Natural killer cell (primary cell): ENCODE measurements around the gene BMPR2. TPM values are rescaled to one million over a fixed set of nuclear protein-coding genes. Genes with fewer than 3 reads are reported as not detected.

Experiments
- ATAC-seq, 3 donors: fragments of 150-1000 bp in 2 of 3; fragments of 200-7000 bp in 1 of 3; cut with Tn5 transposase; 1 replicate in 1 of 3; 2 replicates in 2 of 3; pipeline ENCODE4 v1.10.0; 2021; ENCODE audit warnings: mild to moderate bottlenecking in 2 of 3, moderate library complexity in 2 of 3
- DNase-seq, 2 donors: peaks; one replicate each; pipeline versions ENCODE4 v3.0.0 to v3.0.0-alpha.2; 2013 to 2021; ENCODE audit warnings: mixed read lengths in 1 of 2
- H3K27ac ChIP-seq: one replicate; pipeline ENCODE4 v1.5.1; 2013; ENCODE audit warnings: mild to moderate bottlenecking, low read length
- H3K27me3 ChIP-seq: one replicate; pipeline ENCODE4 v1.6.1; 2013; ENCODE audit warnings: low read length; ENCODE audit not compliant: control insufficient read depth, insufficient read depth
- H3K36me3 ChIP-seq: one replicate; pipeline ENCODE4 v1.6.1; 2013; ENCODE audit warnings: low read length; ENCODE audit not compliant: control insufficient read depth, insufficient read depth
- H3K4me1 ChIP-seq: one replicate; pipeline ENCODE4 v1.6.1; 2013; ENCODE audit warnings: low read length; ENCODE audit not compliant: control insufficient read depth, insufficient read depth
- H3K4me3 ChIP-seq: one replicate; pipeline ENCODE4 v1.5.1; 2013; ENCODE audit warnings: low read length
- H3K9me3 ChIP-seq: one replicate; pipeline ENCODE4 v1.6.1; 2013; ENCODE audit warnings: low read length; ENCODE audit not compliant: control insufficient read depth, insufficient read depth
- H3K27ac Mint-ChIP-seq, 2 donors: one replicate each; pipeline ENCODE4 v1.8.0; 2022; ENCODE audit warnings: mild to moderate bottlenecking in 2 of 2, mixed read lengths in 2 of 2, moderate library complexity in 1 of 2
- H3K27me3 Mint-ChIP-seq, 2 donors: one replicate each; pipeline ENCODE4 v1.8.0; 2022; ENCODE audit warnings: low read depth in 2 of 2, mixed read lengths in 2 of 2
- H3K36me3 Mint-ChIP-seq: one replicate; pipeline ENCODE4 v1.8.0; 2022; ENCODE audit warnings: mixed read lengths
- H3K4me1 Mint-ChIP-seq, 2 donors: one replicate each; pipeline ENCODE4 v1.8.0; 2022; ENCODE audit warnings: mixed read lengths in 2 of 2
- H3K4me3 Mint-ChIP-seq: one replicate; pipeline ENCODE4 v1.8.0; 2022; ENCODE audit warnings: mild to moderate bottlenecking, moderate library complexity, mixed read lengths
- H3K9me3 Mint-ChIP-seq, 2 donors: one replicate each; pipeline ENCODE4 v1.8.0; 2022; ENCODE audit warnings: mixed read lengths in 2 of 2
- WGBS: methylation state at CpG from one replicate; pipeline ENCODE4 v1.1.7; 2013; ENCODE audit warnings: missing lambda C conversion rate; ENCODE audit not compliant: insufficient coverage; 5-methylcytosine and 5-hydroxymethylcytosine counted together
- intact Hi-C: fragments of 100-400 bp; cut with micrococcal nuclease; formaldehyde crosslinking; loops from one replicate; pipeline ENCODE4 v1.14.2; 2022
- total RNA-seq, 4 donors: library from RNA; stranded (reverse); fragments of 120-200 nt in 1 of 4; gene quantifications; one replicate each; pipeline versions ENCODE4 v1.2.3 to v1.2.4, GENCODE V29; 2013 to 2022
- TF ChIP-seq, protein P1 (sequence below): fragments of 200-600 bp; IDR thresholded peaks from one replicate; pipeline ENCODE4 v1.8.0; 2022; ENCODE audit warnings: antibody characterized with exemption

Gene BMPR2
- total RNA-seq, 3 donors from 2014 or later (not counting 1 experiment from before 2014, with no cell fraction given): 17.8 to 25.5 (median 23.2) TPM

DNA sequence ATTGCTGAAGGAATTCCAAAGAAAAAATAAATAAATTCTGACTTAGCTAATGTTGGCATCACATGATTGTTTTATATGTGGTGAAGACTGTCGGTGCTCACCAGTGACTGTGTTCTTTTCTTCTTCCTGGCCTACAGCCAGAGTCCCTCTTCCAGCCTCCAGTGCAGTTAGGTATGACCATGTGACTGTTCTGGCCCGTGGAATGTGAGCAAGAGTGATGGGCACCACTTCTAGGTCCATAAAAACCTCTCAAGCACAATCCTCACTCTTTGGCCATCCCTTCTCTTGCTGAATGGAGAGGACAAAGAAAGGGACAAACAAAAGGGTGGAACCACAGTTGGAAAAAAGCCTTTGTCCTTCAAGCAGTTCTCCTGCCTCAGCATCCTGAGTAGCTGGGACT is 39.0 kb upstream of the BMPR2 start:
- Mint-ChIP-seq H3K9me3 (no peaks in the 10 kb centered on the region), H3K4me3 (no peak overlapping the region), H3K27ac (no peak overlapping the region), H3K4me1 (peaks cover 0 to 7% of the 10 kb centered on the region in 2 donors), H3K36me3 (no peaks in the 10 kb centered on the region), H3K27me3 (no peaks in the 10 kb centered on the region)
- H3K4me3 ChIP-seq: no peak overlapping the region
- no peak overlapping the region for H3K27ac ChIP-seq
- no peaks in the 10 kb centered on the region for H3K9me3 ChIP-seq
- no peak for DNase-seq
- H3K36me3 ChIP-seq: no peaks in the 10 kb centered on the region
- intact Hi-C loops: no loop called here
- TF ChIP-seq, protein P1, sequence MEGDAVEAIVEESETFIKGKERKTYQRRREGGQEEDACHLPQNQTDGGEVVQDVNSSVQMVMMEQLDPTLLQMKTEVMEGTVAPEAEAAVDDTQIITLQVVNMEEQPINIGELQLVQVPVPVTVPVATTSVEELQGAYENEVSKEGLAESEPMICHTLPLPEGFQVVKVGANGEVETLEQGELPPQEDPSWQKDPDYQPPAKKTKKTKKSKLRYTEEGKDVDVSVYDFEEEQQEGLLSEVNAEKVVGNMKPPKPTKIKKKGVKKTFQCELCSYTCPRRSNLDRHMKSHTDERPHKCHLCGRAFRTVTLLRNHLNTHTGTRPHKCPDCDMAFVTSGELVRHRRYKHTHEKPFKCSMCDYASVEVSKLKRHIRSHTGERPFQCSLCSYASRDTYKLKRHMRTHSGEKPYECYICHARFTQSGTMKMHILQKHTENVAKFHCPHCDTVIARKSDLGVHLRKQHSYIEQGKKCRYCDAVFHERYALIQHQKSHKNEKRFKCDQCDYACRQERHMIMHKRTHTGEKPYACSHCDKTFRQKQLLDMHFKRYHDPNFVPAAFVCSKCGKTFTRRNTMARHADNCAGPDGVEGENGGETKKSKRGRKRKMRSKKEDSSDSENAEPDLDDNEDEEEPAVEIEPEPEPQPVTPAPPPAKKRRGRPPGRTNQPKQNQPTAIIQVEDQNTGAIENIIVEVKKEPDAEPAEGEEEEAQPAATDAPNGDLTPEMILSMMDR: no peak
- no peaks in the 10 kb centered on the region for H3K4me1 ChIP-seq
- no peaks in the 10 kb centered on the region for H3K27me3 ChIP-seq
- ATAC-seq: no peak
- WGBS: 57% methylated on average over 2 of the region's 2 CpGs

DNA sequence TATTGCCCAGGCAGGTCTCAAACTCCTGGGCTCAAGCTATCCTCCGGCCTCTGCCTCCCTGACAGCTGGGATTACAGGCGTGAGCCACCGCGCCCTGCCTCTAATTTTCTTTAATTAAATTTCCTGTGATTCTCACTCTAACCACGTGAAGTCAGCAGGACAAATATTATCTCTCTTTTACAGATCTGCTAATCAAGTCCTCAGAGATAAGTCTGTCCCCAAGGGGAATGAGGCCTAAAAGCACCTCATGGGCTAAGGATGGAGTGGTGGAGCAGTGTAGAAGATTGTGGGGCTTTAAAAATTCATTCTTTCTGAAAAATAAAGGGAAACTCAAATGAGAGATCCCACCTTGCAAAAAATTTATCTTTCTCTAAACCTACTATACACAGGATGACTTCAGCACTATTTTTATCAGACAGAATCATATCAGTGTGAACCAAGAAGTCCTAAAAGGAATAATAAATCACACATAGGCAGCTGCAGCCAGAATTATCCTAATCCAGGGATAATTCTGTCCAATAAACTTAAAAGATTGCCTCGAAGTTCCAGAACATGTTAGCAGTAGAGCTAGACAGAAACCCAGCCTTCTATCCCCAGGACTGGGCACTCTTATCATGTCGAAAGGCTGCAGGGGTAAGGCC is 38.3 kb upstream of the BMPR2 start:
- no peaks in the 10 kb centered on the region for H3K4me1 ChIP-seq
- TF ChIP-seq, protein P1: no peak
- no peak overlapping the region for H3K4me3 ChIP-seq
- intact Hi-C loops: no loop called here
- H3K27ac Mint-ChIP-seq: no peak overlapping the region
- DNase-seq (no peak), ATAC-seq (no peak)
- H3K36me3 Mint-ChIP-seq: no peaks in the 10 kb centered on the region
- H3K4me3 Mint-ChIP-seq: no peak overlapping the region
- no peaks in the 10 kb centered on the region for H3K27me3 Mint-ChIP-seq
- H3K36me3 ChIP-seq: no peaks in the 10 kb centered on the region
- peaks cover 0 to 7% of the 10 kb centered on the region in 2 donors for H3K4me1 Mint-ChIP-seq
- no peaks in the 10 kb centered on the region for H3K27me3 ChIP-seq
- no peaks in the 10 kb centered on the region for H3K9me3 ChIP-seq
- H3K9me3 Mint-ChIP-seq: no peaks in the 10 kb centered on the region
- H3K27ac ChIP-seq: no peak overlapping the region
- WGBS: 68% methylated on average over 7 of the region's 7 CpGs

DNA sequence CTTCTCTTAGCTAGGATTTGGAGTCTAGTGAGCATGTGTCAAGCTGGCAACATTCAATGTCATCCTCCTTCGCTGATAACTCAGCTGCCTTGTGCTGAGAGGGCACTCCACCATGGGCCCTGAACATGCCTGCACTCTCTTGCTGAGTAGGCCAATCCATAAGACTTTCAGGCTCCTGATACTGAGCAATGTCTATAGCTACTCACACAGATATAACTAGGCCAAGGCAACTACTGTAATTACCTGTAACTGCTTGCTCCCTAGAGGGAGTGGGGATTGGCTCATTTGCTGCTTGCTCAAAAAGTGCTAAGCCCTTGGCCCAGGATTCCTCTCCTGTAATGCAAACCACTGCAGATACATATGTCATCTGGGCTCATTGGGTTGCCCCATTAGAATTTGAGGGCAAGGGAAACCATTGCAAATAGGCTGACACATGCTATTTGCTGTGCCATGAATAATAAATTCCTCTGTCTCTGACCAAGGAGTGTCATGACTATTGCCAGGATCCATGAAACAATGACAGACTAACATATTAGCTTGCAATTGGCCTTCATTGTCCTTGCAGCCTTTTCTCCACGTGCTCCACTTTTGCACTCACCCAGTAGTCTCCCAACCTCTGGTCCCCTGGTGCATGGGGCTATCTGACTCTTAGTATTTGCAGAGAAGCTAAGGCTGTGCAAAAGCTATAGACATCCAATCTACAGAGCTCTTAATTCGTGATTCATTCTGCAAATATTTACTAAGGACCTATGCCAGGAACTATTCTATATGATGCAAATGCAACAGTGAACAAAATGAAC is 36.9 kb upstream of the BMPR2 start:
- no peak overlapping the region for H3K4me3 Mint-ChIP-seq

More for the DNA sequence above, 36.9 kb upstream of the BMPR2 start:
- ATAC-seq (no peak), DNase-seq (no peak)
- TF ChIP-seq, protein P1: no peak
- H3K4me1 Mint-ChIP-seq: peaks cover 0 to 7% of the 10 kb centered on the region in 2 donors
- H3K27me3 Mint-ChIP-seq: no peaks in the 10 kb centered on the region
- H3K4me3 ChIP-seq: no peak overlapping the region
- no peaks in the 10 kb centered on the region for H3K36me3 ChIP-seq
- no peaks in the 10 kb centered on the region for H3K9me3 ChIP-seq
- intact Hi-C loops: no loop called here
- no peaks in the 10 kb centered on the region for H3K9me3 Mint-ChIP-seq
- no peaks in the 10 kb centered on the region for H3K36me3 Mint-ChIP-seq
- H3K4me1 ChIP-seq: no peaks in the 10 kb centered on the region
- no peak overlapping the region for H3K27ac ChIP-seq
- 80% methylated on average over 3 of the region's 3 CpGs for WGBS
- no peak overlapping the region for H3K27ac Mint-ChIP-seq
- no peaks in the 10 kb centered on the region for H3K27me3 ChIP-seq
